Neuronal stem cell (in vitro differentiated cells): ENCODE measurements around the gene SIGLEC9.

ENCODE experiments used
- DNase-seq: peaks from one replicate; pipeline ENCODE4 v3.0.0-alpha.2; 2013; ENCODE audit warnings: low spot score
- H2AFZ ChIP-seq: one replicate; pipeline ENCODE4 v1.6.1; 2013; ENCODE audit warnings: mild to moderate bottlenecking, low read length, inconsistent platforms
- H2AK5ac ChIP-seq: 2 replicates; pipeline ENCODE4 v1.6.1; 2013; ENCODE audit warnings: low read depth, mild to moderate bottlenecking, inconsistent platforms, low read length, moderate library complexity, mixed read lengths
- H2BK120ac ChIP-seq: 2 replicates; pipeline ENCODE4 v1.6.1; 2013; ENCODE audit warnings: low read depth, mild to moderate bottlenecking, inconsistent platforms, low read length, moderate library complexity, mixed read lengths
- H2BK12ac ChIP-seq: one replicate; pipeline ENCODE4 v1.6.1; 2013; ENCODE audit warnings: low read length, inconsistent platforms
- H2BK15ac ChIP-seq: 2 replicates; pipeline ENCODE4 v1.6.1; 2013; ENCODE audit warnings: mild to moderate bottlenecking, low read length, inconsistent platforms, mixed read lengths
- H2BK5ac ChIP-seq: one replicate; pipeline ENCODE4 v1.6.1; 2013; ENCODE audit warnings: inconsistent platforms, mild to moderate bottlenecking, low read length, moderate library complexity
- H3K14ac ChIP-seq: one replicate; pipeline ENCODE4 v1.6.1; 2013; ENCODE audit warnings: low read length, inconsistent platforms
- H3K18ac ChIP-seq: 2 replicates; pipeline ENCODE4 v1.6.1; 2013; ENCODE audit warnings: low read length, inconsistent platforms
- H3K23ac ChIP-seq: 2 replicates; pipeline ENCODE4 v1.6.1; 2013; ENCODE audit warnings: low read depth, mild to moderate bottlenecking, mixed read lengths, low read length, inconsistent platforms; ENCODE audit not compliant: poor library complexity
- H3K27ac ChIP-seq: replicated peaks from 3 replicates; pipeline ENCODE4 v1.5.1; 2013; ENCODE audit warnings: low read length, inconsistent platforms
- H3K27me3 ChIP-seq, 3 experiments: 2 replicates each; pipeline ENCODE4 v1.6.1; 2013; ENCODE audit warnings: low read length in 3 of 3, mild to moderate bottlenecking in 2 of 3, inconsistent platforms in 1 of 3, low read depth in 1 of 3, mixed read lengths in 1 of 3, moderate library complexity in 1 of 3; ENCODE audit not compliant: control insufficient read depth in 3 of 3, insufficient read depth in 3 of 3
- H3K36me3 ChIP-seq, 2 donors: replicated peaks in 1 of 2; 2 replicates each; pipeline ENCODE4 v1.6.1; 2013; ENCODE audit warnings: low read length in 2 of 2; ENCODE audit not compliant: control insufficient read depth in 2 of 2, insufficient read depth in 2 of 2
- H3K4ac ChIP-seq: 2 replicates; pipeline ENCODE4 v1.6.1; 2013; ENCODE audit warnings: inconsistent platforms, mild to moderate bottlenecking, low read length, moderate library complexity
- H3K4me1 ChIP-seq, 2 donors: 1 replicate in 1 of 2; 2 replicates in 1 of 2; pipeline ENCODE4 v1.6.1; 2013; ENCODE audit warnings: low read length in 2 of 2, low read depth in 1 of 2; ENCODE audit not compliant: control insufficient read depth in 2 of 2, insufficient read depth in 1 of 2
- H3K4me2 ChIP-seq: one replicate; pipeline ENCODE4 v1.6.1; 2013; ENCODE audit warnings: mild to moderate bottlenecking, low read length, inconsistent platforms; ENCODE audit not compliant: insufficient read depth, poor library complexity, severe bottlenecking
- H3K4me3 ChIP-seq, 2 donors: 2 replicates each; pipeline ENCODE4 v1.5.1; 2013; ENCODE audit warnings: low read length in 2 of 2, mild to moderate bottlenecking in 2 of 2, inconsistent platforms in 1 of 2, moderate library complexity in 1 of 2
- H3K79me1 ChIP-seq: one replicate; pipeline ENCODE4 v1.6.1; 2013; ENCODE audit warnings: low read depth, mild to moderate bottlenecking, inconsistent platforms, low read length, moderate library complexity
- H3K9ac ChIP-seq: one replicate; pipeline ENCODE4 v1.6.1; 2013; ENCODE audit warnings: mild to moderate bottlenecking, low read depth, low read length, inconsistent platforms; ENCODE audit not compliant: poor library complexity
- H3K9me3 ChIP-seq, 2 donors: replicated peaks in 1 of 2; 2 replicates each; pipeline versions ENCODE3 to v1.6.1; 2013; ENCODE audit warnings: low read length in 2 of 2, mild to moderate bottlenecking in 2 of 2, inconsistent platforms in 1 of 2, low read depth in 1 of 2, mixed read lengths in 1 of 2, moderate library complexity in 1 of 2; ENCODE audit not compliant: control insufficient read depth in 2 of 2, insufficient read depth in 1 of 2
- H4K8ac ChIP-seq: one replicate; pipeline ENCODE4 v1.6.1; 2013; ENCODE audit warnings: low read depth, mild to moderate bottlenecking, inconsistent platforms, low read length, moderate library complexity
- H4K91ac ChIP-seq: one replicate; pipeline ENCODE4 v1.6.1; 2013; ENCODE audit warnings: low read length, low read depth, mild to moderate bottlenecking, inconsistent platforms; ENCODE audit not compliant: poor library complexity
- WGBS, 2 donors: extraction: QIAGEN DNeasy Blood & Tissue Kit; methylation state at CpG; one replicate each; pipeline ENCODE4 v1.1.7; 2013; ENCODE audit warnings: missing lambda C conversion rate in 2 of 2, mixed read lengths in 1 of 2; ENCODE audit not compliant: insufficient read length in 2 of 2, insufficient replicate concordance in 1 of 2; ENCODE audit errors: extremely low coverage in 2 of 2; 5-methylcytosine and 5-hydroxymethylcytosine counted together

SIGLEC9 gene

DNA sequence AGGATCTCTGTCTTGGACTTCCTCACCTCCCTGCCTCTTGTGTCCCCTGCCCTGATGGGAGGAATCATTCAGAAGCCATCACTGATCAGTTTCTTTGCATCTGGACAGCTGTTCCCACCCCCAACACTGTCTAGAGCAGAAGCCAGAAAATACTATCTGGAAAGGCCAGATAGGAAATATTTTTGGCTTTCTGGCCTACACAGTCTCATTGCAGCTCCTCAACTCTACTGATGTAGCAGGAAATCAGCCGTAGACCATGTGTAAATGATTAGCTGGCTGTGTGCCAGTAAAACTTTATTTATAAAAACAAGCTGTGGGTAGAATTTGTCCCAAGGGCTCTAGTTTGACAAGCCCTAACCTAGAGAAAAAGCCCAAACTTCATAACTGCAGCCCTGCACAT is 23.0 kb downstream of the SIGLEC9 start:
- H3K4me3 ChIP-seq: no peak overlapping the region
- no peaks in the 10 kb centered on the region for H3K27me3 ChIP-seq
- H3K36me3 ChIP-seq: no peaks in the 10 kb centered on the region
- no peak overlapping the region for H2AK5ac ChIP-seq
- H4K91ac ChIP-seq: no peak overlapping the region
- H4K8ac ChIP-seq: no peak overlapping the region
- no peaks in the 10 kb centered on the region for H3K9me3 ChIP-seq
- H2BK12ac ChIP-seq: no peak overlapping the region
- DNase-seq: no peak
- H2BK120ac ChIP-seq: no peak overlapping the region
- no peak overlapping the region for H3K27ac ChIP-seq
- no peak overlapping the region for H3K14ac ChIP-seq
- H2BK5ac ChIP-seq: no peak overlapping the region
- H3K4me2 ChIP-seq: no peak overlapping the region
- H3K4ac ChIP-seq: no peak overlapping the region
- no CpG with 5 or more reads among the region's 1 CpG for WGBS, 2 donors
- no peak overlapping the region for H2AFZ ChIP-seq
- no peak overlapping the region for H2BK15ac ChIP-seq
- no peaks in the 10 kb centered on the region for H3K79me1 ChIP-seq
- no peak overlapping the region for H3K23ac ChIP-seq
- no peak overlapping the region for H3K18ac ChIP-seq
- no peaks in the 10 kb centered on the region for H3K4me1 ChIP-seq
- H3K9ac ChIP-seq: no peak overlapping the region

DNA sequence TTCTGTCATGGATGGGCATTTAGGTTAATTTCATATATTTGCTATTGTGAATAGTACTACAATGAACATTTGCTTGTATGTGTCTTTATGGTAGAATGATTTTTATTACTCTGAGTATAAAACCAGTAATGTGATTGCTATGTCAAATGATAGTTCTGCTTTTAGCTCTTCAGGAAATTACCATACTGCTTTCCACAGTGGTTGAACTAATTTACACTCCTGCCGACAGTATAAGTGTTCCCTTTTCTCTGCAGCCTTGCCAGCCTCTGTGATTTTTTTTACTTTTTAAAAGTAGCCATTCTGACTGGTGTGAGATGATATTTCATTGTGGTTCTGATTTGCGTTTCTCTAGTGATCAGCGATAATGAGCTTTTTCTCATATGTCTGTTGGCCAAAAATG is 23.9 kb downstream of the SIGLEC9 start:
- DNase-seq: no peak
- Histone ChIP-seq H3K9me3 (no peaks in the 10 kb centered on the region), H3K27ac (no peak overlapping the region), H3K4me2 (no peak overlapping the region), H3K79me1 (no peaks in the 10 kb centered on the region), H3K36me3 (no peaks in the 10 kb centered on the region), H3K27me3 (peaks cover 0 to 8% (median 0%) of the 10 kb centered on the region in 3 experiments), H3K4ac (no peak overlapping the region), H3K14ac (no peak overlapping the region), H3K4me3 (no peak overlapping the region), H2AK5ac (no peak overlapping the region), H4K8ac (no peak overlapping the region), H3K9ac (no peak overlapping the region), H2BK120ac (no peak overlapping the region), H2BK12ac (no peak overlapping the region), H3K23ac (no peak overlapping the region), H3K4me1 (no peaks in the 10 kb centered on the region), H2BK5ac (no peak overlapping the region), H2AFZ (no peak overlapping the region), H4K91ac (no peak overlapping the region), H2BK15ac (no peak overlapping the region), H3K18ac (no peak overlapping the region)
- no CpG with 5 or more reads among the region's 3 CpGs for WGBS, 2 donors

DNA sequence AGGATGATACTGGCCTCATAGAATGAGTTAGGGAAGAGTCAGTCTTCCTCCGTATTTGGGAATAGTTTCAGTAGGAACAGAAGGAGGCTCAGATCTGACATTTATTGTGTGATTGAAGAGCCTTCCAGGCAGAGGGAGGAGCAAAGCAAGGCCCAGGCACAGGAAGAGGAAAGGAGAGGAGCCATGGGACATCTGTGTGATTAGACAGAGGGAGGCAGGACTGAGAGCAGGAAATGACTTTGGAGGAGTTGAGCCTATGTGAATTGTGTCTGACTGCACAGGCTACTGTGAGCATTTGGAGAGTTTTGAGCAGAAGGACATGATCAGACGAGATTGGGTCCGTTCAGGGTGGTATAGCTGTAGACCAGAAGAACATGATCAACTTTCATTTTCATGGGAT is 25.9 kb downstream of the SIGLEC9 start:
- Histone ChIP-seq H3K18ac (no peak overlapping the region), H2AFZ (no peak overlapping the region), H3K4me2 (no peak overlapping the region), H3K9me3 (no peaks in the 10 kb centered on the region), H2BK5ac (no peak overlapping the region), H3K23ac (no peak overlapping the region), H3K27me3 (peaks cover 0 to 12% (median 0%) of the 10 kb centered on the region in 3 experiments), H3K4me3 (peak overlapping the region in 1 of 2 donors; percentile 63), H2BK12ac (no peak overlapping the region), H2AK5ac (no peak overlapping the region), H3K4me1 (no peaks in the 10 kb centered on the region), H2BK15ac (no peak overlapping the region), H3K27ac (no peak overlapping the region), H4K8ac (no peak overlapping the region), H3K9ac (no peak overlapping the region), H3K4ac (no peak overlapping the region), H3K79me1 (no peaks in the 10 kb centered on the region), H2BK120ac (no peak overlapping the region), H4K91ac (no peak overlapping the region), H3K36me3 (no peaks in the 10 kb centered on the region), H3K14ac (no peak overlapping the region)
- DNase-seq: no peak
- WGBS, 2 donors: no CpG with 5 or more reads among the region's 3 CpGs

DNA sequence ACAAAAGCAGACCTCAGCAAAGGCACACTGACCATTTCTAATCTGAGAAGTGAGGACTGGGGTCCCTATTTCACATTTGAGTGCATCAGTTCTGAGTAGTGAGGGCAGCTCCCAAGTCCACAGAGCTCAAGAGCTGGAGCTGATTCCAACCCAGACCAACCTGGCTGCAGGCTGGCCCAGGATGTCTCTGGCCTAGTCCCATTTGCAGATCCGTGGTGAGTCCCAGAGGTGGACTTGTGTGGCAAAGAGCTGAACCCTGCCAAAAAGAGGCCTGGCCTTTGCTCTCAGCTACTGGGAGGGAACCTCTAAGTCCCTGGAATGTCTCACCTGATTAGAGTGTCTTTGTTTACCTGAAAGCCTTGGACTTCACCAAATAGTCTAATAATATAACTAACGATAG is 32.0 kb downstream of the SIGLEC9 start:
- Histone ChIP-seq H2BK120ac (no peak overlapping the region), H3K4me3 (no peak overlapping the region), H3K27me3 (peaks cover 0 to 27% (median 0%) of the 10 kb centered on the region in 3 experiments), H3K14ac (no peak overlapping the region), H3K18ac (no peak overlapping the region), H2AFZ (no peak overlapping the region), H3K27ac (no peak overlapping the region), H3K36me3 (no peaks in the 10 kb centered on the region), H3K4me1 (peaks cover 0 to 3% of the 10 kb centered on the region in 2 donors), H2BK15ac (no peak overlapping the region), H3K9ac (no peak overlapping the region), H2BK12ac (no peak overlapping the region), H3K79me1 (no peaks in the 10 kb centered on the region), H3K23ac (no peak overlapping the region), H4K91ac (no peak overlapping the region), H2AK5ac (no peak overlapping the region), H3K9me3 (no peaks in the 10 kb centered on the region), H4K8ac (no peak overlapping the region), H3K4me2 (no peak overlapping the region), H2BK5ac (no peak overlapping the region), H3K4ac (no peak overlapping the region)
- DNase-seq: no peak
- WGBS, 2 donors: no CpG with 5 or more reads among the region's 2 CpGs
